ENCODE measurements around the gene PKNOX1.

GRCh38 chr21:42983869-42984268 lies 9.5 kb downstream of the PKNOX1 start:
- TF ChIP-seq TCF7L2 (IDR thresholded peaks at IDR 0.05; ENCODE audit: low read depth, low read length) (no peak), CTCF (IDR thresholded peaks at IDR 0.05) (no peak), POLR2AphosphoS5 (IDR thresholded peaks at IDR 0.05; ENCODE audit: low read depth, low read length) (no peak), REST (IDR thresholded peaks at IDR 0.05; ENCODE audit: insufficient read depth in 1 of 2, low read depth in 2 of 2, low read length in 1 of 2) (no peak), SIN3A (IDR thresholded peaks at IDR 0.05; ENCODE audit: borderline replicate concordance, insufficient read depth, low read depth, low read length) (no peak)

Measured in Panc1 (cell line).